ENCODE data around the gene SPG7.
"Not testable (repeated sequence)": the region's sequence is repeated elsewhere in the genome, so short reads cannot be mapped to it uniquely, and the experiment has no call there.

SPG7 gene

GRCh38 chr16:89507834-89508590 lies at the start of gene SPG7:
SPG7 (plus strand) TSS chr16:89508403; CDS start chr16:89508418, 15 bp downstream.
- DNase-seq (ENCODE audit: extremely low read depth in 1 of 2, low read depth in 1 of 2): peak; percentile 72 to 89

DNA sequence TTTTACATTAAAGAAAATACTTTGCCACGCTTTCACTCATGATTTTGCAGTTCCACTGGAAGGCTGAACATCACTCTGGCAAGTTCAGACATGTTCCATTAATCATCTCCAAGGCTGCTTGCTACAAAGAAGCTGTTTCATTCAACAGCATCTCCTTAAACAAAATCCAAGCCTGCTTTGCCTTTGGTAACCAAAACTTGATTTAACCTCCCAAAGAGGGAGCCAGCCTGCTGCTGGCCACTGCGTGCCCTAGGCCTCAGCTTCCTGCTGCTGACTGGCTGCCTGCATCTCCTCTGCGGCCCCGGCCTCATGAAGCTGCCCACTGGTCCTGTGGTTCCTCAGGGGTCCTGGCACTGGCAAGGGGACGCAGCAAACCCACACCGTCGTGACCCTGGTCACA lies 49.7 kb upstream of the SPG7 start:
- no peak for DNase-seq (ENCODE audit: extremely low read depth in 1 of 2, low read depth in 1 of 2)

GRCh38 chr16:89458967-89459366 lies 49.2 kb upstream of the SPG7 start:
- no peak for DNase-seq (ENCODE audit: extremely low read depth in 1 of 2, low read depth in 1 of 2)

- DNase-seq (ENCODE audit: extremely low read depth in 1 of 2, low read depth in 1 of 2): no peak
These were observed 47.6 kb upstream of the SPG7 start for GRCh38 chr16:89460556-89460955.

DNA sequence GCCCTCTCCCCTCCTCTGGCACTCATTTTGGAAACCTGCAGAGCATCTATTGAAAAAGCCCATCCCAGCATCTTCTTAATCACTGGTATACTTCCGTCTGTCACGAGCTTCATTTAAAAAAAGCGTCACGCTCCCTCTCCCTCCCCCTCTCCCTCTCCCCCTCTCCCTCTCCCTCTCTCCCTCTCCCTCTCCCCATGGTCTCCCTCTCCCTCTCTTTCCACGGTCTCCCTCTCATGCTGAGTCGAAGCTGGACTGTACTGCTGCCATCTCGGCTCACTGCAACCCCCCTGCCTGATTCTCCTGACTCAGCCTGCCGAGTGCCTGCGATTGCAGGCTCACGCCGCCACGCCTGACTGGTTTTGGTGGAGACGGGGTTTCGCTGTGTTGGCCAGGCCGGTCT lies 46.3 kb upstream of the SPG7 start:
- not testable (repeated sequence) for DNase-seq (ENCODE audit: extremely low read depth in 1 of 2, low read depth in 1 of 2)

GRCh38 chr16:89462639-89463038 lies 45.6 kb upstream of the SPG7 start:
- DNase-seq (ENCODE audit: extremely low read depth in 1 of 2, low read depth in 1 of 2): not testable (repeated sequence)

DNA sequence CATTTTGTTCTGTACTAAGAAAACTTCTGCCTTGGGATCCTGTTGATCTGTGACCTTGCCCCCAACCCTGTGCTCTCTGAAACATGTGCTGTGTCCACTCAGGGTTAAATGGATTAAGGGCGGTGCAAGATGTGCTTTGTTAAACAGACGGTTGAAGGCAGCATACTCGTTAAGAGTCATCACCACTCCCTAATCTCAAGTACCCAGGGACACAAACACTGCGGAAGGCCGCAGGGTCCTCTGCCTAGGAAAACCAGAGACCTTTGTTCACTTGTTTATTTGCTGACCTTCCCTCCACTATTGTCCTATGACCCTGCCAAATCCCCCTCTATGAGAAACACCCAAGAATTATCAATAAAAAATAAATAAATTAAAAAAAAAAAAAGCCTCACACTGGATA lies 44.9 kb upstream of the SPG7 start:
- not testable (repeated sequence) for DNase-seq (ENCODE audit: extremely low read depth in 1 of 2, low read depth in 1 of 2)

DNA sequence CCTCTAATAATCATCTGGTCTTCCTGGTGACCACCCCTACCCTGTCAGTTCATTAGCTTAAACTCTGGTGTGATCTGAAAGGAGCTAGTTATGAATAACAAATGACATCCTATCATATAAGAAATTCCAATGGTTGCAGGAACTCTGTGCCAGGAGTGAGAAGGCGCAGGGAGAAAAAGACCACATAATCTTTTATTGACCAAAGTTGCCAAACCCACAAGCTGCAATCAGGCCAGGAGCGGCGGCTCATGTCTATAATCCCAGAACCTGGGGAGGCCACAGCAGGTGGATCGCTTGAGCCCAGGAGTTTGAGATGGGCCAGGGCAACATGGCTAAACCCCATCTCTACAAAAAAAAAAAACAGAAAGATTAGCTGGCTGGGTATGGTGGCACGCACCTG lies 41.3 kb upstream of the SPG7 start:
- no peak for DNase-seq (ENCODE audit: extremely low read depth in 1 of 2, low read depth in 1 of 2)

GRCh38 chr16:89467382-89467781 lies 40.8 kb upstream of the SPG7 start:
- DNase-seq (ENCODE audit: extremely low read depth in 1 of 2, low read depth in 1 of 2): no peak

GRCh38 chr16:89472711-89473075 lies 35.5 kb upstream of the SPG7 start:
- no peak for DNase-seq (ENCODE audit: extremely low read depth in 1 of 2, low read depth in 1 of 2)

DNA sequence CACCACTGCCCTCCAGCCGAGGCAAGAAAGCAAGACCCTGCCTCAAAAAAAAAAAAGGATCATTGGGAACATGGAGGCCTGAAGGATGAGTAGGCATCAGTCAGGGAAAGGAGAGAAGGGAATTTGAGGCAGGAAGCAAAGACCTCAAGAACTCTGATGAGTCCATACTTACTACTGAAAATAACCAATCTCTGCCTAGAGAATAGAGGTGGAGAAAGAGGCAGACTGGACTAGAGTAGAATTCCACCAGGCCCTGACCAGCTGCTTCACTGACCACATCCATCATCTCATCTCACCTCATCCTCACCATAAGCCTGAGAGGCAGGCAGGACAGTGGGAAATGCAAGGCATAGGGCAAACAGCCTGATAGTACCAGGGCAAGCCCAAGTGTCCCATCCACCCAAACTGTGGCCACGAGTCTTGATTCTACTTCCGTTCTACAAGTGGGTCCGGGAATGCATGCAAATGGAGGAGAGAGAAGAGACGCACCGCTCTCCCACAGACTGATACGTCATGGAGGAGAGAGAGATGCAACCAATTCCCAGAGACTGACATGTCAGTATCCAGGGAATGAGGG lies 35.0 kb upstream of the SPG7 start:
- DNase-seq (ENCODE audit: extremely low read depth in 1 of 2, low read depth in 1 of 2): no peak

GRCh38 chr16:89473791-89474414 lies 34.3 kb upstream of the SPG7 start:
- no peak for DNase-seq (ENCODE audit: extremely low read depth in 1 of 2, low read depth in 1 of 2)

DNA sequence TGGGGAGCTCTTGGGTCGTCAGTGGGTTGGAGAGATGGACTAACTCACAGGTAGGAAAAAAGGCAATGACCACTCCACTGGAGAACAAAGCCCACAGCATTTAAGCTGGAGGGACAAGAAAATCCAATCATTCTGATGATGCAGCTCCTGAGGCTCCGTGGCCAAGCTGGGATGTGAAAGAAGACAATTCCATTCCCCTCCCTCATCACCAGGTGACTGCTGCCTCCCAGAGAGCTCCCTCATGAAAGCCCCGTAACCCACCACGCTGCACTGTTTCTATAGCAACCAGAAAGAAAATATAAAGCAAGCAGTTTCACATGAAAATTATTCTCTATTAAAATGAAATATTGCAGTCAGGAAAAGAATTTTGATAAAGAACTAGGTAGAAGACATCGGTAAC lies 33.1 kb upstream of the SPG7 start:
- no peak for DNase-seq (ENCODE audit: extremely low read depth in 1 of 2, low read depth in 1 of 2)

GRCh38 chr16:89476379-89476778 lies 31.8 kb upstream of the SPG7 start:
- no peak for DNase-seq (ENCODE audit: extremely low read depth in 1 of 2, low read depth in 1 of 2)

DNA sequence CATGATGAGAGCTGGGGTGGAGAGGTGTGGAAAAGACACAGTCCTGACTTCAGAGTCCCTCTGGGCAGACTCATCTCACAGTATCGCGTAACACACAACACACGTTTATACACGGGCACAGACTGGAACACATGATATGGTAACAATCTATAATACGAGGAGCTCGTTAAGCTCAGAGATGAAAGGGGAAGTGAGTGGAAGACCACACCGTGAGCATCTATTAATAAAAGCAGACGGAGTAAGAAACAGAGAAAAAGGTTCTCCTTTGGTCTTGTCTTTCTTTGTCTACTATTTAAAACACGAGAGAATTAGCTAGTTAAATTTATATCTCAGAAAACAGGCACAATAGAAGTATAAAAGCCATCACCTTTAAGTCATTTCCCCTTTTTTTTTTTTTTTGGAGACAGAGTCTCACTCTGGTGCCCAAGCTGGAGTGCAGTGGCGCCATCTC lies 31.4 kb upstream of the SPG7 start:
- DNase-seq (ENCODE audit: extremely low read depth in 1 of 2, low read depth in 1 of 2): no peak

DNA sequence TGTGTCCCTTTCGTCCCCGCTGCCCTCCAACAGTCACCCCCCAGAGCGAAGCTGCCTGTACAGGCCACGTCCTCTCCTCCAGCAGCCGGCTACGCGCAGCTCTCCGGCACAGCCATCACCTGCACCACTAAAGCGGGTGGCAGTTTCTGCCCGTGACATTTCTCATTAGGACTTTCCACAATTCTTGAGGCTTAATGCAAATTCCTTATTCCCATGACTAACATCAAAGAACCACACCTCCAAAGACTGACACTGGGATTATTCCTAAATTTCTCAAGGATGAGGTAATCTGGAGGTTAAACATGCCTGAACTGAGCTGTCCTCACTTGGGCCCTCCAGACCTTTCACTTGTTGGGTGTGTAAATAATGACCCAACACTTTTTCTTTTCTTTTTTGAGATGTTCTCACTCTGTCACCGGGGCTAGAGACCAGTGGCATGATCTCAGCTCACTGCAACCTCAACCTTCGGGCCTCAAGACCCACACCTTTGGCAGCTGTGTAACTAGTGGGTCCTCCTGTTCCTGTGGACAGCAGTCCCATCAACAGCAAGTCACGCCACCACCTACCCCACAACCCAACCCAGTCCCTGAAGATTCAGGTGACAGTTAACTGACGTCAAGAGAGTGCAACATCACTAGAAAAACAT lies 29.5 kb upstream of the SPG7 start:
- no peak for DNase-seq (ENCODE audit: extremely low read depth in 1 of 2, low read depth in 1 of 2)

DNA sequence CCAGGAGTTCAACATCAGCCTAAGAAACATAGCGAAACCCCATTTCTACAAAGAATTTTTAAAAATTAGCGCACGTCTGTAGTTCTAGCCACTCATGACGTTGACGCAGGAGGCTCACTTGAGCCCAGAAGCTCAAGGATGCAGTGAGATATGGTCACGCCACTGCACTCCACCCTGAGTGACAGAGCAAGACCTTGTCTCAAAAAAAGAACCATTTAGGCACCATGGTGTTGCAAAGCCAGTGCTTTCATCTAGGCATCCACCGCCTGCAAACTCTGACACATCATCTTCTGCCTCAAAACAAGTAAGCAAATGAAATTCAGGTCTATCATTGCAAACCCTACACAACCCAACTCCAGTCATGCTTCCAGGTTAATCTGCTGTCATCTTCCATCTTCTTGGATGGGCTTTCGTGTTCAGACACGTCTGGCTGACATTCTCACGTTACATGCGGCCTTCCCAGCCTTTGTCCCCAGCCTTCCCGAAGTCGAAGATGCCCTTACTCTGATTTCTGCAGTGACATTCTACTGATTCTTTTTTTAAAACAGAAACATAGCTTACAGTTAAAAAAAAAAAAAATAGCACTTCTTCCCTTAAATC lies 26.7 kb upstream of the SPG7 start:
- no peak for DNase-seq (ENCODE audit: extremely low read depth in 1 of 2, low read depth in 1 of 2)

GRCh38 chr16:89482150-89482816 lies 25.9 kb upstream of the SPG7 start:
- DNase-seq (ENCODE audit: extremely low read depth in 1 of 2, low read depth in 1 of 2): no peak

DNA sequence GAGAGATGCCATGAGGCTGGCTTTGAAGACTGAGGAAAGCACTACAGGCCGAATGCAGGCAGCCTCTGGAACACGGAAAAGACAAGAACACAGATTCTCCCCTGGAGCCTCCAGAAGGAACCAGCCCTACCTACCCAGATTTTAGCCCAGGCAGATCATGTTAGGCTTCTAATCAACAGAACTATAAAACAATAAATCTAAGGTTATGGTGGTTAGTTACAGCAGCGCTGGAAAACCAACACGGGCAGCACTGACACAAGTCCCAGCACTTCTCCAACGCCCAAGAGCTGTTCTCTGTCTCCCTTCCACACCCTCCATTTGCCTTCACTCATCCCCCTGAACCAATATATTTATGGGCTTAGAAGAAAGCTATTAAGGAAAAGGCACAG lies 25.4 kb upstream of the SPG7 start:
- DNase-seq (ENCODE audit: extremely low read depth in 1 of 2, low read depth in 1 of 2): no peak

GRCh38 chr16:89484041-89484501 lies 24.1 kb upstream of the SPG7 start:
- no peak for DNase-seq (ENCODE audit: extremely low read depth in 1 of 2, low read depth in 1 of 2)

All from stimulated activated CD8-positive, alpha-beta memory T cell treated with anti-CD3 and anti-CD28 coated beads, Interleukin-7, amount 100 ng/mL, for 48 hours (primary cell).